ENCODE measurements around the gene KRTAP9-3. TPM values are rescaled to one million over a fixed set of nuclear protein-coding genes. Genes with fewer than 3 reads are reported as not detected.
"Not testable (repeated sequence)": the region's sequence is repeated elsewhere in the genome, so short reads cannot be mapped to it uniquely, and the experiment has no call there.

Gene KRTAP9-3
- total RNA-seq, 1 experiment from 2014 or later, result not detected

DNA sequence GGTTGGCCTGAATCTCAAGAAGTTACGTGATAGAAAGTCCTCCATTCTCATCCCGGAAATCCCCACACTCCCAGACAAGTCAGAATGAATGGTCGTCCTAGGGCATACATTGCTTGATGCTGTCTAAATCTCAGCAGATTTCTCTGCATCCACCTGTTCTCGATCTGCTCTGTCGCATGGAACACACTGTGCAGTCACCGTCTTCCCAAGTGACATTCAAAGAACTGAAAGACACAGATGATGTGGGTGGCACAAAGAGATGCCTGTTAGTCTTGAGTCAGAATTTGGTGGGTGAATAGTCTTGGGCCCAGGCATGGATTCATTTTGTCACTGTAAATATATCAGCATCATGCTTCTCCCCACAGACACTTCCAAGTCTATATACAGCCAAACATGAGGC, 518 bp upstream of the KRTAP9-3 start:
- no peaks in the 10 kb centered on the region for H4K20me1 ChIP-seq (ENCODE audit: insufficient read depth)
- ChIA-PET CTCF (no interaction called here), POLR2A (no interaction called here), RAD21 (ENCODE audit: low non-redundant PET in 1 of 2, low total read pairs in 2 of 2, uncharacterized antibody in 2 of 2, unreplicated experiment in 2 of 2) (no interaction called here)
- H3K27ac ChIP-seq (ENCODE audit: low read depth, low read length), result no peak overlapping the region
- no peaks in the 10 kb centered on the region for H3K36me3 ChIP-seq (ENCODE audit: control insufficient read depth in 1 of 2, insufficient read depth in 2 of 2, low read length in 2 of 2)
- H3K9me3 ChIP-seq (ENCODE audit: control insufficient read depth in 1 of 2, insufficient read depth in 1 of 2, low read depth in 1 of 2, low read length in 2 of 2), result no peaks in the 10 kb centered on the region
- TF ChIP-seq EZH2 (IDR thresholded peaks at IDR 0.05) (no peak), REST (IDR thresholded peaks at IDR 0.05; ENCODE audit: low read depth) (no peak), JUND (IDR thresholded peaks at IDR 0.05) (no peak), EGR1 (IDR thresholded peaks at IDR 0.05; ENCODE audit: low read depth) (no peak), RAD21 (IDR thresholded peaks at IDR 0.05; ENCODE audit: low read depth) (no peak), TCF7L2 (IDR thresholded peaks at IDR 0.05; ENCODE audit: borderline replicate concordance, extremely low read depth, insufficient read depth, insufficient read length) (no peak), POLR2A (IDR thresholded peaks at IDR 0.05; ENCODE audit: borderline replicate concordance, extremely low read depth, insufficient read depth, insufficient read length) (no peak), POLR2AphosphoS5 (IDR thresholded peaks at IDR 0.05; ENCODE audit: low read depth, low read length) (no peak)
- no peak overlapping the region for H3K4me3 ChIP-seq (replicated peaks in 1 of 2; ENCODE audit: low read depth in 1 of 2, low read length in 2 of 2)
- no peak overlapping the region for H3K9ac ChIP-seq (ENCODE audit: low read length)
- H3K9me2 ChIP-seq (ENCODE audit: insufficient read depth), result no peaks in the 10 kb centered on the region
- intact Hi-C loops (cut with micrococcal nuclease), result no loop called here
- DNase-seq (ENCODE audit: low read depth, low spot score) (no peak), ATAC-seq (no peak)
- no peak overlapping the region for H2AFZ ChIP-seq (ENCODE audit: low read depth, low read length, poor library complexity, severe bottlenecking)
- H3K4me2 ChIP-seq (ENCODE audit: low read length), result no peak overlapping the region
- H3K4me1 ChIP-seq (ENCODE audit: control insufficient read depth in 1 of 2, insufficient read depth in 2 of 2, low read length in 2 of 2), result no peaks in the 10 kb centered on the region
- BruUV-seq (replicated peaks), result no TSS peak
- no peaks in the 10 kb centered on the region for H3K79me2 ChIP-seq (ENCODE audit: insufficient read depth, low read length)
- no peaks in the 10 kb centered on the region for H3K27me3 ChIP-seq (ENCODE audit: insufficient read depth, low read length)

DNA sequence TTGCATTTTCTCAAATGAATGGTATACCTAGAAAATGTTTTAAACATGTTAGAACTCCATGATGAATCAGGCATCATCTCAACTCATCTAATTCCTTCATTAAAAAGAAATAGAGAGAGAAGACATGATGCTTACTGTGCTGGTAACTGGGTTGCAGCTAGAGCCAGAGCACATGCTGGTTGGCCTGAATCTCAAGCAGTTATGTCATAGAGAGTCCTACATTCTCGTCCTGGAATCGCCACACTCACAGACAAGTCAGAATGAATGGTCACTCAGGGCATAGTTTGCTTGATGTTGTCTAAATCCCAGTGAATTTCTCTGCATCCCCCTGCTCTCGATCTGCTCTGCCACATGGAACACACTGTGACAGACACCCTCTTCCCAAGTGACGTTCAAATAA, 4.9 kb downstream of the KRTAP9-3 start:
- intact Hi-C loops (cut with micrococcal nuclease); H3K9me3 ChIP-seq (ENCODE audit: control insufficient read depth in 1 of 2, insufficient read depth in 1 of 2, low read depth in 1 of 2, low read length in 2 of 2); ATAC-seq; H3K4me1 ChIP-seq (ENCODE audit: control insufficient read depth in 1 of 2, insufficient read depth in 2 of 2, low read length in 2 of 2); H3K27me3 ChIP-seq (ENCODE audit: insufficient read depth, low read length); H3K9me2 ChIP-seq (ENCODE audit: insufficient read depth); BruUV-seq (replicated peaks); H3K79me2 ChIP-seq (ENCODE audit: insufficient read depth, low read length); H3K4me2 ChIP-seq (ENCODE audit: low read length); DNase-seq (ENCODE audit: low read depth, low spot score); H3K36me3 ChIP-seq (ENCODE audit: control insufficient read depth in 1 of 2, insufficient read depth in 2 of 2, low read length in 2 of 2); H3K27ac ChIP-seq (ENCODE audit: low read depth, low read length); RAD21 ChIA-PET (ENCODE audit: low non-redundant PET in 1 of 2, low total read pairs in 2 of 2, uncharacterized antibody in 2 of 2, unreplicated experiment in 2 of 2); POLR2A ChIA-PET; H3K4me3 ChIP-seq (replicated peaks in 1 of 2; ENCODE audit: low read depth in 1 of 2, low read length in 2 of 2); H3K9ac ChIP-seq (ENCODE audit: low read length); CTCF ChIA-PET; H4K20me1 ChIP-seq (ENCODE audit: insufficient read depth); H2AFZ ChIP-seq (ENCODE audit: low read depth, low read length, poor library complexity, severe bottlenecking): not testable (repeated sequence)

- H3K79me2 ChIP-seq (ENCODE audit: insufficient read depth, low read length); CTCF ChIA-PET; H3K4me2 ChIP-seq (ENCODE audit: low read length); H3K27me3 ChIP-seq (ENCODE audit: insufficient read depth, low read length); H3K9me2 ChIP-seq (ENCODE audit: insufficient read depth); H3K36me3 ChIP-seq (ENCODE audit: control insufficient read depth in 1 of 2, insufficient read depth in 2 of 2, low read length in 2 of 2); H3K4me1 ChIP-seq (ENCODE audit: control insufficient read depth in 1 of 2, insufficient read depth in 2 of 2, low read length in 2 of 2); DNase-seq (ENCODE audit: low read depth, low spot score); POLR2A ChIA-PET; H3K9me3 ChIP-seq (ENCODE audit: control insufficient read depth in 1 of 2, insufficient read depth in 1 of 2, low read depth in 1 of 2, low read length in 2 of 2); intact Hi-C loops (cut with micrococcal nuclease); RAD21 ChIA-PET (ENCODE audit: low non-redundant PET in 1 of 2, low total read pairs in 2 of 2, uncharacterized antibody in 2 of 2, unreplicated experiment in 2 of 2); H2AFZ ChIP-seq (ENCODE audit: low read depth, low read length, poor library complexity, severe bottlenecking); H4K20me1 ChIP-seq (ENCODE audit: insufficient read depth); H3K4me3 ChIP-seq (replicated peaks in 1 of 2; ENCODE audit: low read depth in 1 of 2, low read length in 2 of 2); BruUV-seq (replicated peaks); H3K9ac ChIP-seq (ENCODE audit: low read length); H3K27ac ChIP-seq (ENCODE audit: low read depth, low read length); ATAC-seq: not testable (repeated sequence)
Observed at GRCh38 chr17:41237949-41238437, 5.7 kb downstream of the KRTAP9-3 start, which contains the start of gene KRTAP9-8. Gene KRTAP9-8 (plus strand): TSS chr17:41237999. CDS start chr17:41238052, 53 bp downstream.
